Caco-2 (cell line): ENCODE results near the gene ELMO3. TPM values are rescaled to one million over a fixed set of nuclear protein-coding genes. Genes with fewer than 3 reads are reported as not detected.

Experiments used
- BruUV-seq: library from RNA; stranded (reverse); fragments of 400-500 nt; replicated peaks from 2 replicates; lab custom pipeline; 2021; lab: Mats Ljungman, UMichigan
- CTCF ChIA-PET: fragments of 300-600 bp; sonication (Branson Sonifier 250); formaldehyde crosslinking; loops from one replicate; lab custom pipeline; 2022; ENCODE audit warnings: antibody characterized with exemption; lab: Charles Lee
- POLR2A ChIA-PET: fragments of 300-600 bp; sonication (Branson Sonifier 250); formaldehyde crosslinking; loops from one replicate; lab custom pipeline; 2022; ENCODE audit warnings: antibody characterized with exemption; lab: Charles Lee
- DNase-seq, 2 experiments: peaks; one replicate each; pipeline versions ENCODE4 v3.0.0 to v3.0.0-alpha.2; 2020 to 2022
- H3K27me3 ChIP-seq: replicated peaks from 2 replicates; pipeline ENCODE4 v1.6.0; 2011; ENCODE audit warnings: low read length; ENCODE audit not compliant: control insufficient read depth, insufficient read depth
- H3K36me3 ChIP-seq: 2 replicates; pipeline ENCODE4 v1.5.1; 2011; ENCODE audit warnings: low read length; ENCODE audit not compliant: control insufficient read depth, insufficient read depth
- H3K4me1 ChIP-seq: fragments of 250-450 bp; sonication (Bioruptor Pico); 2 replicates; pipeline ENCODE4 v1.5.1; 2020; ENCODE audit warnings: mild to moderate bottlenecking
- H3K4me3 ChIP-seq: 2 replicates; pipeline ENCODE4 v1.5.1; 2011; ENCODE audit warnings: low read depth, mild to moderate bottlenecking, control low read depth, low read length
- H3K9me3 ChIP-seq: fragments of 250-450 bp; sonication (Bioruptor Pico); 2 replicates; pipeline ENCODE4 v1.5.1; 2020; ENCODE audit warnings: mild to moderate bottlenecking, moderate library complexity
- H3K27ac Mint-ChIP-seq: one replicate; pipeline ENCODE4 v1.8.0; 2022; ENCODE audit warnings: mixed read lengths; ENCODE audit not compliant: unreplicated experiment
- H3K27me3 Mint-ChIP-seq: one replicate; pipeline ENCODE4 v1.8.0; 2022; ENCODE audit warnings: mixed read lengths; ENCODE audit not compliant: insufficient read depth, unreplicated experiment
- H3K36me3 Mint-ChIP-seq: one replicate; pipeline ENCODE4 v1.8.0; 2022; ENCODE audit warnings: mild to moderate bottlenecking, mixed read lengths; ENCODE audit not compliant: insufficient read depth, unreplicated experiment
- H3K4me1 Mint-ChIP-seq: one replicate; pipeline ENCODE4 v1.8.0; 2022; ENCODE audit warnings: low read depth, mixed read lengths; ENCODE audit not compliant: unreplicated experiment
- H3K4me3 Mint-ChIP-seq: one replicate; pipeline ENCODE4 v1.8.0; 2022; ENCODE audit warnings: mild to moderate bottlenecking, moderate library complexity, mixed read lengths; ENCODE audit not compliant: unreplicated experiment
- H3K9me3 Mint-ChIP-seq: one replicate; pipeline ENCODE4 v1.8.0; 2022; ENCODE audit warnings: mixed read lengths; ENCODE audit not compliant: unreplicated experiment
- CTCF ChIP-seq, 2 experiments: fragments of 200-600 bp in 1 of 2; IDR thresholded peaks; 1 replicate in 1 of 2; 2 replicates in 1 of 2; pipeline versions ENCODE4 v1.5.1 to v1.8.0; 2011 to 2022; ENCODE audit warnings: antibody characterized with exemption in 1 of 2, control low read depth in 1 of 2, inconsistent platforms in 1 of 2, low read depth in 1 of 2, low read length in 1 of 2, mild to moderate bottlenecking in 1 of 2, moderate library complexity in 1 of 2; ENCODE audit not compliant: insufficient read depth in 1 of 2, severe bottlenecking in 1 of 2, unreplicated experiment in 1 of 2
- intact Hi-C: fragments of 100-400 bp; cut with micrococcal nuclease; formaldehyde crosslinking; loops from one replicate; pipeline ENCODE4 v1.10.0; 2022; ENCODE audit not compliant: unreplicated experiment
- total RNA-seq: library from RNA; stranded (reverse); gene quantifications from 2 replicates; pipeline ENCODE4 v1.2.3, GENCODE V29; 2022

ELMO3 gene
- total RNA-seq, 1 experiment from 2014 or later: 27.8 TPM

GRCh38 chr16:67157106-67157748 is 41.7 kb upstream of the ELMO3 start:
- no peak for DNase-seq
- Mint-ChIP-seq H3K27me3 (no peaks in the 10 kb centered on the region), H3K9me3 (no peaks in the 10 kb centered on the region), H3K27ac (no peak overlapping the region), H3K4me3 (no peak overlapping the region), H3K36me3 (peaks cover 13% of the 10 kb centered on the region), H3K4me1 (peaks cover 6% of the 10 kb centered on the region)
- no peaks in the 10 kb centered on the region for H3K9me3 ChIP-seq
- H3K4me3 ChIP-seq: no peak overlapping the region
- no peak for TF ChIP-seq CTCF (IDR thresholded peaks at IDR 0.05; ENCODE audit: insufficient read depth in 1 of 2, low read depth in 1 of 2, low read length in 1 of 2, severe bottlenecking in 1 of 2, unreplicated experiment in 1 of 2)
- no TSS peak for BruUV-seq
- POLR2A ChIA-PET: no interaction called here
- CTCF ChIA-PET: interaction anchor here (1.0 to 1.9 kb wide), 2 partner anchors 13 to 139 kb away, joined by 3 to 11 read pairs; partner anchors contain the start of gene NOL3
- peaks cover 4% of the 10 kb centered on the region; the same call in 1 of the 2 replicates for H3K4me1 ChIP-seq
- no peaks in the 10 kb centered on the region for H3K27me3 ChIP-seq
- intact Hi-C loops: no loop called here
- no peaks in the 10 kb centered on the region for H3K36me3 ChIP-seq

GRCh38 chr16:67157892-67158635 is 40.9 kb upstream of the ELMO3 start:
- BruUV-seq: no TSS peak

More at GRCh38 chr16:67157892-67158635, 40.9 kb upstream of the ELMO3 start:
- ChIA-PET POLR2A (interaction anchor here (0.6 to 0.7 kb wide), 2 partner anchors 117 to 146 kb away, joined by 3 to 5 read pairs; no protein-coding TSS in a partner anchor), CTCF (interaction anchor here (1.0 to 3.6 kb wide), 3 partner anchors 12 to 140 kb away, joined by 3 to 43 read pairs (median 11); partner anchors contain the start of gene NOL3)
- Histone ChIP-seq H3K4me1 (peaks cover 4% of the 10 kb centered on the region; the same call in 1 of the 2 replicates), H3K9me3 (no peaks in the 10 kb centered on the region), H3K36me3 (no peaks in the 10 kb centered on the region), H3K4me3 (no peak overlapping the region), H3K27me3 (no peaks in the 10 kb centered on the region)
- TF ChIP-seq CTCF (IDR thresholded peaks at IDR 0.05; ENCODE audit: insufficient read depth in 1 of 2, low read depth in 1 of 2, low read length in 1 of 2, severe bottlenecking in 1 of 2, unreplicated experiment in 1 of 2): no peak
- Mint-ChIP-seq H3K27ac (peak overlapping the region; percentile 31), H3K4me3 (peak overlapping the region; percentile 86), H3K9me3 (no peaks in the 10 kb centered on the region), H3K27me3 (no peaks in the 10 kb centered on the region), H3K4me1 (peaks cover 6% of the 10 kb centered on the region), H3K36me3 (peaks cover 13% of the 10 kb centered on the region)
- no peak for DNase-seq
- intact Hi-C loops: loop anchor here (2.0 kb wide), 1 partner anchor 211 kb away; no protein-coding TSS in a partner anchor
